HUES6 (cell line): ENCODE data around the gene ZNF559.
"Not testable (repeated sequence)": the region's sequence is repeated elsewhere in the genome, so short reads cannot be mapped to it uniquely, and the experiment has no call there.

Experiments used
- H3K27ac ChIP-seq: 2 replicates; pipeline ENCODE4 v1.7.0; 2013; ENCODE audit warnings: low read depth, mild to moderate bottlenecking, low read length, inconsistent platforms
- H3K27me3 ChIP-seq: 2 replicates; pipeline ENCODE4 v1.6.1; 2013; ENCODE audit warnings: low read length; ENCODE audit not compliant: control insufficient read depth, insufficient read depth
- H3K36me3 ChIP-seq: 2 replicates; pipeline ENCODE4 v1.6.1; 2013; ENCODE audit warnings: low read length; ENCODE audit not compliant: control insufficient read depth, insufficient read depth
- H3K4me1 ChIP-seq: 2 replicates; pipeline ENCODE4 v1.6.1; 2013; ENCODE audit warnings: low read length; ENCODE audit not compliant: control insufficient read depth, insufficient read depth
- H3K4me3 ChIP-seq: 2 replicates; pipeline ENCODE4 v1.5.1; 2013; ENCODE audit warnings: low read depth, low read length
- H3K9ac ChIP-seq: one replicate; pipeline ENCODE4 v1.6.1; 2013; ENCODE audit warnings: mild to moderate bottlenecking, low read length
- H3K9me3 ChIP-seq: 2 replicates; pipeline ENCODE4 v1.6.1; 2013; ENCODE audit warnings: low read depth, low read length; ENCODE audit not compliant: control insufficient read depth, insufficient read depth

The ZNF559 gene

DNA sequence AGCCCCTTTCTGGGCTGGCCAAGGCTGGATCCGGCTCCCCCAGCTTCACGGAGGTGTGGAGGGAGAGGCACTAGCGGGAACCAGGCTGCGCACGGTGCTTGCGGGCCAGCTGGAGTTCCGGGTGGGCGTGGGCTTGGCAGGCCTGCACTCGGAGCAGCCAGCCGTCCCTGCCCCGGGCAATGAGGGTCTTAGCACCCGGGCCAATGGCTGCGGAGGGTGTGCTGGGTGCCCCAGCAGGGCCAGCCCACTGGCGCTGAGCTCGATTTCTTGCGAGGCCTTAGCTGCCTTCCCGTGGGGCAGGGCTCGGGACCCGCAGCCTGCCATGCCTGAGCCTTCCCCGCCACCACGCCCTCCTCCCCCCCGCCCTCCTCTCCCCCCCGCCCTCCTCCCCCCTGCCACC is 2.6 kb upstream of the ZNF559 start:
- H3K9ac ChIP-seq: no peak overlapping the region
- H3K27me3 ChIP-seq: no peaks in the 10 kb centered on the region
- no peak overlapping the region for H3K4me3 ChIP-seq
- H3K36me3 ChIP-seq: peaks cover 8% of the 10 kb centered on the region
- H3K4me1 ChIP-seq: no peaks in the 10 kb centered on the region
- H3K9me3 ChIP-seq: peaks cover 39% of the 10 kb centered on the region
- no peak overlapping the region for H3K27ac ChIP-seq

DNA sequence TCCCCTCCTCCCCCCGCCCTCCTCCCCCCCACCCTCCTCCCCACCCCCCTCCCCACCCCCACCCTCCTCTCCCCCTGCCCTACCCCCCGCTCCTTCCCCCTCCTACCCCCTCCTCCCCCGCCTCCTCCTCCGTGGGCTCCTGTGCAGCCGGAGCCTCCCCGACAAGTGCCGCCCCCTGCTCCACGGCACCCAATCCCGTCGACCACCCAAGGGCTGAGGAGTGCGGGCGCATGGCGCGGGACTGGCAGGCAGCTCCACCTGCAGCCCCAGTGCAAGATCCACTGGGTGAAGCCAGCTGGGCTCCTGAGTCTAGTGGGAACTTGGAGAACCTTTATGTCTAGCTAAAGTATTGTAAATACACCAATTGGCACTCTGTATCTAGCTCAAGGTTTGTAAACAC is 2.2 kb upstream of the ZNF559 start:
- H3K27ac ChIP-seq, H3K4me1 ChIP-seq, H3K27me3 ChIP-seq, H3K36me3 ChIP-seq, H3K9ac ChIP-seq, H3K4me3 ChIP-seq: not testable (repeated sequence)
- peaks cover 36% of the 10 kb centered on the region for H3K9me3 ChIP-seq

DNA sequence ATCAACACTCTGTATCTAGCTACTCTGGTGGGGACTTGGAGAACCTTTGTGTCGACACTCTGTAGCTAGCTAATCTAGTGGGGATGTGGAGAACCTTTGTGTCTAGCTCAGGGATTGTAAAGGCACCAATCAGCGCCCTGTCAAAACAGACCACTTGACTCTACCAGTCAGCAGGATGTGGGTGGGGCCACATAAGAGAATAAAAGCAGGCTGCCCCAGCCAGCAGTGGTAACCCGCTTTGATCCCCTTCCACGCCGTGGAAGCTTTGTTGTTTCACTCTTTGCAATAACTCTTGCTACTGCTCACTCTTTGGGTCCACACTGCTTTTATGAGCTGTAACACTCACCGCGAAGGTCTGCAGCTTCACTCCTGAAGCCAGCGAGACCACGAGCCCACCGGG is 1.8 kb upstream of the ZNF559 start:
- peaks cover 11% of the 10 kb centered on the region for H3K36me3 ChIP-seq
- not testable (repeated sequence) for H3K4me1 ChIP-seq, H3K27me3 ChIP-seq, H3K9ac ChIP-seq, H3K27ac ChIP-seq, H3K4me3 ChIP-seq
- peaks cover 35% of the 10 kb centered on the region for H3K9me3 ChIP-seq

DNA sequence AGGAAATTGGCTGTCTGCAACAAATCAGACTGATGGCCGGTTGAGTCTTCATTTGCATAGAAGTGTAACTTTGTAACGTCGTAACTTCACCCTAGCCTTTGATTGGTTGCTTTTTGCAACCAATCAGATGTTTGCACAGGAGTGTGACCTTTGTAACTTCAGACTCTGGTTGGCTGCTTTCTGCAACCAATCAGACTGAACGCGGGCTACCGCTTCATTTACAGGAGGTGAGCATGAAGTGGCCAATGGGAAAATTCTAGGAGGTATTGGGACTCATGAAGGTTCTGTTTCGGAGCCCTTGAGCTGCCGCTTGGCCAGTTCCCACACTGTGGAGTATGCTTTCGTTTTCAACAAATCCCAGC is 441 bp upstream of the ZNF559 start:
- Histone ChIP-seq H3K9ac (peak overlapping the region; percentile 7), H3K4me1 (no peaks in the 10 kb centered on the region), H3K27me3 (no peaks in the 10 kb centered on the region), H3K9me3 (peaks cover 37% of the 10 kb centered on the region), H3K4me3 (peak overlapping the region; percentile 84), H3K27ac (no peak overlapping the region), H3K36me3 (peaks cover 13% of the 10 kb centered on the region)

DNA sequence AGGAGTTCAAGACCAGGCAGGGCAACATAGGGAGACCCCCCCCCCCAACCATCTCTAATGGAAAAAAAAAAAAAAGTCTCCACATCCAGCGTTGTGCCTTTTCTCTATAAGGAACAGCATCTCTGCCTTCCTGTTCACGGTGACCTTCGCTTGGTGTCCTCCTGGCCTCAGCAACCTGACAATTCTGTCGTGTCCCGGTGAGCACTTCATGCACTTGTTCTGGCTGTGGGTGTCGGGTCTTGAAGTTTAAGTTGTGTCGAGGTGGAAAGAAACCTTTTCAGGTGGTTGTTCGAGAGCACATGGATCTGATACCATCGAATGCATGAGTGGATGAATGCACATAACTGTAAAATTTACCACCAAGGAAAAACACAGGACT is 594 bp downstream of the ZNF559 start:
- Histone ChIP-seq H3K4me1 (no peaks in the 10 kb centered on the region), H3K36me3 (peaks cover 16% of the 10 kb centered on the region), H3K9me3 (peaks cover 46% of the 10 kb centered on the region), H3K27ac (0 out of 2 replicates have a peak overlapping the region, but pooled peaks have one; percentile 64), H3K9ac (peak overlapping the region; percentile 55), H3K27me3 (no peaks in the 10 kb centered on the region), H3K4me3 (peak overlapping the region; percentile 84)

DNA sequence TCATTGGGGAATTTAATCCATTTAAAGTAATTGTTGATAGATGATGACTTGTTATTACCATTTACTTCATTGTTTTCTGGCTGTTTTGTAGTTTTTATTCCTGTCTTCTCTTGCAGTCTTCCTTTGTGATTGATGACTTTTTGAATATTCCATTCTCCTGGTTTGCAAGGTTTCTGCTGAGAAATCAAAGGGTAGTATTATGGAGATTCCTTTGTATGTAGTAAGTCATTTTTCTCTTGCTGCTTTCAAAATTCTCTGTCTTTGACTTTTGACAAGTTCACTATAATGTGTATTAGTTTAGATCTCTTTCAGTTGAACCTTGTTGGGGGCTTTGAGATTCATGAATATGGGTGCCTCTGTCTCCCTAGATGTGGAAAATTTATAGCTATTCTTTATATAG is 6.0 kb downstream of the ZNF559 start:
- no peak overlapping the region for H3K9ac ChIP-seq
- peaks cover 73% of the 10 kb centered on the region for H3K9me3 ChIP-seq
- H3K4me1 ChIP-seq: no peaks in the 10 kb centered on the region
- H3K36me3 ChIP-seq: peaks cover 43% of the 10 kb centered on the region
- H3K27ac ChIP-seq: no peak overlapping the region
- no peaks in the 10 kb centered on the region for H3K27me3 ChIP-seq
- no peak overlapping the region for H3K4me3 ChIP-seq

DNA sequence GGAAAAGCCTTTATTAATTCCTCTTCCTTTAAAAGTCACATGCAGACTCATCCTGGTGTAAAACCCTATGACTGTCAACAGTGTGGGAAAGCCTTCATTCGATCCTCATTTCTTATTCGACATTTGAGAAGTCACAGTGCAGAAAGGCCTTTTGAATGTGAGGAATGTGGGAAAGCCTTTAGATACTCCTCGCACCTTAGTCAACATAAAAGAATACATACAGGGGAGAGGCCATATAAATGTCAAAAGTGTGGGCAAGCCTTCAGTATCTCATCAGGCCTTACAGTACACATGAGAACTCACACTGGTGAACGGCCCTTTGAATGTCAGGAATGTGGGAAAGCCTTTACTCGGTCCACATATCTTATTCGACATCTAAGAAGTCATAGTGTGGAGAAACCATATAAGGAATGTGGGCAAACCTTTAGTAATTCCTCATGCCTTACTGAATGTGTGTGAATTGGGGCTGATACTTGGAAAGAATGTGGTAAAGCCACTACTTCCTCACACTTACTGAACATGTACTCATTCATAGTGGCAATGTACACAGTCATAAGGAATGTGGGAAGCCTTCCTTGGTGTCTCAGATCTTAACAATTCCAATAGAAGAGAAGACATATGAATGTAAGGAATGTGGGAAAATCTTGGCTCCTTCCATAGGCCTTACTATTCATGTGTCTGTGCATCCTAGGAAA is 18.8 kb downstream of the ZNF559 start:
- no peak overlapping the region for H3K27ac ChIP-seq
- H3K4me1 ChIP-seq: no peaks in the 10 kb centered on the region
- H3K4me3 ChIP-seq: 0 out of 2 replicates have a peak overlapping the region, but pooled peaks have one; percentile 10
- peaks cover 61% of the 10 kb centered on the region for H3K36me3 ChIP-seq
- H3K9ac ChIP-seq: no peak overlapping the region
- H3K27me3 ChIP-seq: no peaks in the 10 kb centered on the region
- peaks cover 89% of the 10 kb centered on the region for H3K9me3 ChIP-seq

DNA sequence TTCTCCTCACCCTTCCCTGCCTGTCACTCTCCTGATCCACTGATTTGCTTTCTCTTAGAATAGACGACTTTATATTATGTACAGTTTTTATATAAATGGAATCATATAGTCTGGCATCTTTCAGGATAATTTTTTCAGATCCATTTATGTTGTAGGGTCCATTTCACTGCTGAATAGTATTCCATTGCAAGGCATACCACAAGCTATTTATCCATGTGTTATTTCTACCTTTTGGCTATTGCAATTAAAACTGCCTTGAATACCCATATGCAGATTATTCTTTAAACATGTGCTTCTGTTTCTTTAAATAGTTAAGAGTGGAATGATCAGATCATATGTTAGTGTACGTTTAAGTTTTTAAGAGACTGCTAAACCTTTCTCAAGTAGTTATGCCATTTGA is 21.0 kb downstream of the ZNF559 start:
- Histone ChIP-seq H3K4me1 (no peaks in the 10 kb centered on the region), H3K36me3 (peaks cover 45% of the 10 kb centered on the region), H3K9ac (no peak overlapping the region), H3K27ac (no peak overlapping the region), H3K27me3 (no peaks in the 10 kb centered on the region), H3K9me3 (peaks cover 87% of the 10 kb centered on the region), H3K4me3 (no peak overlapping the region)

DNA sequence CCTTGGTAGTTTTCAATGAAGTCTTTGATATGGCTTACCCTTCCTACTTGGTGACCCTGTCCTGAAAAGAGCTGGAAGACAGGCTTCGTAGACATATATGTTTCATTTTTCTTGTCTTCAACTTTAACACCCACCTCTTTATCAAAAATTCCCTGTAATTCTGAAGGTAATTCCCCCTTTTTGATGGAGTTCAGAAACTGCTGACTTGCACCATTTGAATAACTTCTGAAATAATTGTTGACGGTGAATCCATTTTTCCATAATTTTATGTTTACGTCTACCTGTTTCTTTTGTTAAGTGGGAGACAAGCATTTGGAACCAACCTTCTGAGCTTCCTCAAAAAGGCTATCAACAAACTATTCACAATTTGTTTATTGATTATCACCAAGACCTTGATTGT is 24.3 kb downstream of the ZNF559 start:
- no peak overlapping the region for H3K9ac ChIP-seq
- no peak overlapping the region for H3K4me3 ChIP-seq
- H3K27me3 ChIP-seq: no peaks in the 10 kb centered on the region
- H3K27ac ChIP-seq: no peak overlapping the region
- no peaks in the 10 kb centered on the region for H3K4me1 ChIP-seq
- H3K9me3 ChIP-seq: peaks cover 81% of the 10 kb centered on the region
- peaks cover 15% of the 10 kb centered on the region for H3K36me3 ChIP-seq

DNA sequence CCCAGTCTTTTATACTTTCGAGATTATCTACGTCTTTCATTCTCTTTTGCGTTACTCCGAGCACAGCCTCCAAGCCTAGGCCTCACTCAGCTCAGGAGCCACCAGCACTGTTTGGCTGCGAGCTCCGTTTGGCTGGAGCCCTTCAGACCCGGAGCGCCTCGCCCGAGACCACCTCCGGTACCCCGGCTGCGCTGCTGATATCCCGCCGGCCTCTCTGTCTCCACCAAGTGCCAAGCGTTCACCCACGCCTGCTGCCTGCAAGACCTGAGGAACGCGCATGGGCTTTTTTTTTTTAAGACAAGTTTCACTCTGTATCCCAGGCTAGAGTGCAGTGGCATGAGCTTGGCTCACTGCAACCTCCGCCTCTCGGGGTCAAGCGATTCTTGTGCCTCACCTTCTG is 24.7 kb downstream of the ZNF559 start:
- Histone ChIP-seq H3K27me3 (no peaks in the 10 kb centered on the region), H3K4me1 (no peaks in the 10 kb centered on the region), H3K4me3 (no peak overlapping the region), H3K9ac (no peak overlapping the region), H3K27ac (no peak overlapping the region), H3K36me3 (peaks cover 11% of the 10 kb centered on the region), H3K9me3 (peaks cover 79% of the 10 kb centered on the region)

DNA sequence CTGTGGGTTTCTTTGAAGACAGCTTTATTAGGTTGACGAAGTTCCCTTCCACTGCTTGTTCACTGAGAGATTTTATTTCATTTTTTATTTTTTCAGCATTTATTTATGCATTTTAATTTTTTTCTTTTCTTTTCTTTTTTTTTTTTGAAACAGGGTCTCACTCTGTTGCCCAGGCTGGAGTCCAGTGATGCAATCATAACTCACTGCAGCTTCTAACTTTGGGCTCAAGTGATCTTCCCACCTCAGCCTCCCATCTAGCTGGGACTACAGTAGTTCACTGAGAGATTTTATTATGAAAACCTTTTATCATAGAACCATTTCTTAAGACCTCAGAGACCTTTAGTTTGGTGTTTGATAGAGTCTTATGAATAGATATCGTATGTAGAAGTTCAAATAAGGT is 28.5 kb downstream of the ZNF559 start:
- no peaks in the 10 kb centered on the region for H3K4me1 ChIP-seq
- no peaks in the 10 kb centered on the region for H3K27me3 ChIP-seq
- H3K9me3 ChIP-seq: peaks cover 73% of the 10 kb centered on the region
- peaks cover 6% of the 10 kb centered on the region for H3K36me3 ChIP-seq
- no peak overlapping the region for H3K4me3 ChIP-seq
- no peak overlapping the region for H3K9ac ChIP-seq
- H3K27ac ChIP-seq: no peak overlapping the region

DNA sequence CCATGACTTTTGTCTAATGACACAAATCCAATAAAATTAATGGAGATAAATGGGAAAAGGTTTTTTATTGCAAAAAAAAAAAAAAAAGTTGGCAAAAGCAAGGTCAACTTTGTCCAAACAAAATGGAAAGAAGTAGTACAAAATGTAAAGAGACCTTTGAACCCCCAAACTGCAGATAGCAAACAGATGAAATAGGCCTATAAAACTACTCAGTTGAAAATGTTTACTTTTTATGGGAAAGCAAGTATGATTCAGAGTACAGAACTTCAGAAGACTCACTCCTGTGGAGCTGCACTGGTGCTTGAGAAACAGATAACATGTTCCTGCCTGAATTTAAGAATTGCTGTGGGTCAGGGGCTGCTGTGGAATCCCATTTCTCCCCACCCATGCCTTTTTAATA is 29.0 kb downstream of the ZNF559 start:
- Histone ChIP-seq H3K36me3 (peaks cover 9% of the 10 kb centered on the region), H3K4me1 (no peaks in the 10 kb centered on the region), H3K4me3 (no peak overlapping the region), H3K27ac (no peak overlapping the region), H3K27me3 (no peaks in the 10 kb centered on the region), H3K9me3 (peaks cover 74% of the 10 kb centered on the region), H3K9ac (no peak overlapping the region)
